ENCODE data around the gene CCND3.

- TF ChIP-seq EZH2 (IDR thresholded peaks at IDR 0.05) (no peak), MAX (IDR thresholded peaks at IDR 0.05) (no peak)
- TF ChIP-seq, protein P1, sequence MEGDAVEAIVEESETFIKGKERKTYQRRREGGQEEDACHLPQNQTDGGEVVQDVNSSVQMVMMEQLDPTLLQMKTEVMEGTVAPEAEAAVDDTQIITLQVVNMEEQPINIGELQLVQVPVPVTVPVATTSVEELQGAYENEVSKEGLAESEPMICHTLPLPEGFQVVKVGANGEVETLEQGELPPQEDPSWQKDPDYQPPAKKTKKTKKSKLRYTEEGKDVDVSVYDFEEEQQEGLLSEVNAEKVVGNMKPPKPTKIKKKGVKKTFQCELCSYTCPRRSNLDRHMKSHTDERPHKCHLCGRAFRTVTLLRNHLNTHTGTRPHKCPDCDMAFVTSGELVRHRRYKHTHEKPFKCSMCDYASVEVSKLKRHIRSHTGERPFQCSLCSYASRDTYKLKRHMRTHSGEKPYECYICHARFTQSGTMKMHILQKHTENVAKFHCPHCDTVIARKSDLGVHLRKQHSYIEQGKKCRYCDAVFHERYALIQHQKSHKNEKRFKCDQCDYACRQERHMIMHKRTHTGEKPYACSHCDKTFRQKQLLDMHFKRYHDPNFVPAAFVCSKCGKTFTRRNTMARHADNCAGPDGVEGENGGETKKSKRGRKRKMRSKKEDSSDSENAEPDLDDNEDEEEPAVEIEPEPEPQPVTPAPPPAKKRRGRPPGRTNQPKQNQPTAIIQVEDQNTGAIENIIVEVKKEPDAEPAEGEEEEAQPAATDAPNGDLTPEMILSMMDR (IDR thresholded peaks at IDR 0.05 in 2 of 3, conservative IDR thresholded peaks at IDR 0.05 in 1 of 3; ENCODE audit: borderline replicate concordance in 1 of 3, insufficient read depth in 1 of 3, low read depth in 2 of 3, low read length in 2 of 3) = no peak
Observed at GRCh38 chr6:41927253-41927652, 14.4 kb downstream of the CCND3 start.

Data from HCT116 (cell line).